GM21447 (cell line): Measurements from ENCODE around the gene TBX18.

Source experiments
- ATAC-seq: cut with Tn5 transposase; IDR thresholded peaks from one replicate; pipeline ENCODE4 v1.9.1; 2021; ENCODE audit not compliant: unreplicated experiment

TBX18 gene

DNA sequence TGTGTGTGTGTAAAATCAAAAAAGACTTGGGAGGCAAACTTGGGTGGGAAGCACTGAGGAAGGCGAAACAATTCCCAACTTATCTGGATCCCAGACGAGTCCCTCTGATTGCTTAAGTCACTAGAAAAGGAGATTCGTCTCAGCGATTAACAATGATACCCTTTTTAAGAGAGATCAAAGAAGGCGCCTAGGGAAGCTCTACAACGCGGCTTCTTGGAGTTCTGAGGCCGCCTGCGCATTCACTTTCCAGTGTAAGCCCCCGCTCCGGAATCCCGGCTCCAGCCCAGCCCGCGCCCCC lies 8.7 kb upstream of the TBX18 start:
- ATAC-seq, result no peak

DNA sequence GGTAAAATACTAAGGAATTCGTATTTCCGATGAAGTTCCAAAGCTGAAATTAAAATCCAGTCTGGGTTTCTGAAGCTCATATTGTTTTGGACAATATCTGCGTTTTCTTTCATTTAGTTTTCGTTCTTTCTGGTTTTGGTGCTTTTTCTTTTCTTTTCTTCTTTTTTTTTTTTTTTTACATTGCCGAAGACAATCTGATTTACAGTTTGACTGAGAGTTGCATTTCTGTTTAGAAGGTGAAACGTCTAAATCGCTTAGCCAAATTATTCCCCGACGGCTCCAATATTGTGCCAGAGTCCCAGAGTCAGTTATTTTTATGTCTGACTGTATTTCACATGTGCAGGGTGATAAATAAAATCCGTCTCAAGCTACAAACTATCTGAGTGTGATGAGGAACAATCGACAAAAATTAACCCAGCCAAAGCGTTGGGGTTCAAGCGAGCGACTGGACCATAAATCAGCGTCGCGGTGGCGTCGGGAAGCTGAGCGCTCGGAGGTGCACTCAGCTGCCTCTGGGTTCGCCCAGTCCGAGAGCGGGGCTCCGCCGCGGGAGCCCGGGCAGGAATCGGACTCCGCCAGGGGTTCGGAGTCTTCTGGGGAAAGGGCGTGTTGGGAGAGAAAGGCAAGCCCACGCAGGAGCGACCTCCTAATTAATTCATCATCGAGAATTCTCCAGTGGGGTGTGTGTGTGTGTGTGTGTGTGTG lies 8.2 kb upstream of the TBX18 start:
- ATAC-seq, result no peak

DNA sequence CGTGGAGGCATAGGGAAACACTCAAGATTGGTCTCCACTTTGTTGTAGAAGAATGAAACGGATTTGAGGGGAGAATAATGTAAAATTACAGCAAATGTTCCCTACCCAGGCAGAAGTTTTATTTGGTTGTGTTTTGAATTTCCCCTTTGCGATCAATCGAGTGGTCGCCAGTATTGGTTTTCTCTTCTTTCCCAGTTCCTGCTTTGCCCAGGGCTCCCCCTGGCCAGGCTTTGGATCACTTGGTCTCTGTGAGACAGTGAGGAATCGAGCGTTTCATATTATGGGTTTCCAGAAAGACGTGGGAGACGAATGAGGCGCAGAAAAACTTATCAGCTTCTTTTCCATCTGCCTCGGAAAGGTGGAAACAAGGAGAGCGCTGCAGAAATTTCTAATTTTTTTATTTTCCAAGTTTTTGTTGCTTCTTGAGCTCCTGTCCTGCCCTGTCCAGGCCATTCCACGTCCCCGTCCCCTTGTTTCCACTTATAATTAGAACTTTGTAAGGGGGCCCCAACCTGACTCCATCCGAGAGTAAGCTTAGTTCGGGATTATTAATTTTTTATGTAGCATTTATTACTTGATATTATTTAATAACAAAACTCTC lies 7.5 kb upstream of the TBX18 start:
- no peak for ATAC-seq

DNA sequence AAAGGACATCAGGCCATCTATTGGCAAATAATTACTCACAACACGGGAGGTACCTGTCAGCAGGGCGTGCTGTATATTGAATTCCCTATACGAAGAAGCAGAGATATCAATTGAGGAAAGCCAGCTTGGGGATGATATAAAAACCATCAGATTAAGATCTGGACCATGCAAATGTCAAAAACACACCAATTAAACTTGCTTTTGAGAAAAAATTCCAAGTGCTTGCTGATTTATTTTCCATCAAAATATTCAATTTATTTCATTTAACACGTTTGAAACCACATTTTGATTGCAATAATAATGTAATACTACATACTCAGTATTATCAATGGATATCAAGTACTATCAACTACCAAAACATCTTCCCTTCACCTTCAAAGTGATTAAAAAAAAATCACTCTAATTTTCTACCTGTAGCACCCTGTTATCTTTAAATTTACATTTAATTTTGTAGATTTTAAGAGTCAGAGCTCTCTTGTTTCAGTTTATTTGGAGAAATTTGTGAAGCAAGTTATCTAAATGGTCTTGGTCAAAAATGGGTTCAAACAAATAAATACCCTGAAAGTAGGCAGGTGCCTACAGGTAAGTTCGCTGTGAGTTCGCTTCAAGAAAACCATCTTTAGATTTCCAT lies 6.8 kb upstream of the TBX18 start:
- ATAC-seq, result no peak

DNA sequence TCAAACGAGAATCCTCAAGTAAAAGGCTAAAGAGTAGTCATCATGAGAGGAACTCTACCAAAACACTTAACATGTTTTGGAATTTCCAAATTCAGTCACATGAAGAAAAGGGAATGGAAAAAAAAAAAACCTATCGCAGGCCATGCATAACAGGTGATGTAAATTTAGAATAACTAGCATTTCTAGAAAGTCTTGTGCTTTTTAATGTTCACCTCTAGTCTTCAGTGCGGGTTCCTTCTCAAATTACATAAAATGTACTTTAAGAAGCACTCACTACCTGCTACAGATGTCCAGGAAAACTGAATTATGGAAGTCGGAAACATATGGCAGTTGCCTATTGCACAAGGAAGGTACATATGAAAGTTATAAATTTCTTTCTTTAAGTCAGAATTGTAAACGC lies 6.1 kb upstream of the TBX18 start:
- no peak for ATAC-seq

DNA sequence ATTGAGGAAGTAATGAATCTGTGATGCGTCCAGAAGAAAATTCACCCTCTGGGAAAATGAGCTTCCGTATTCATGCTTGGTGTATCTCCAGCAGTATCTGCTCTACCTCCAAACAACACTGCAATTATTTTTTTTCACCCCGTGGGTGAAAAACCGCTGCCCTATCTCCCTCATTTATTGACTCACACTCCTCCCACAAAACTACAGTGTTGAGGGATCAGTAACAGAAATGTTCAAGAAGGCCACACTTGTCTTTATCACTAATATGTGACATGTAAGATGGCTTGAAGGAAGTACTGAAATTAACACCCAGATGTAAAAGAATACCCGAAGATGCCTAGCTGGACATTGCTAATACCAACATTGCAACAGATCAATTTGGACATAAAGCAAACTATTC lies 4.9 kb upstream of the TBX18 start:
- ATAC-seq, result no peak

GRCh38 chr6:84768442-84769174 lies 4.2 kb upstream of the TBX18 start:
- ATAC-seq, result no peak

- no peak for ATAC-seq
Measured at GRCh38 chr6:84767526-84768201, 3.3 kb upstream of the TBX18 start.

GRCh38 chr6:84766799-84767525 lies 2.6 kb upstream of the TBX18 start:
- no peak for ATAC-seq

DNA sequence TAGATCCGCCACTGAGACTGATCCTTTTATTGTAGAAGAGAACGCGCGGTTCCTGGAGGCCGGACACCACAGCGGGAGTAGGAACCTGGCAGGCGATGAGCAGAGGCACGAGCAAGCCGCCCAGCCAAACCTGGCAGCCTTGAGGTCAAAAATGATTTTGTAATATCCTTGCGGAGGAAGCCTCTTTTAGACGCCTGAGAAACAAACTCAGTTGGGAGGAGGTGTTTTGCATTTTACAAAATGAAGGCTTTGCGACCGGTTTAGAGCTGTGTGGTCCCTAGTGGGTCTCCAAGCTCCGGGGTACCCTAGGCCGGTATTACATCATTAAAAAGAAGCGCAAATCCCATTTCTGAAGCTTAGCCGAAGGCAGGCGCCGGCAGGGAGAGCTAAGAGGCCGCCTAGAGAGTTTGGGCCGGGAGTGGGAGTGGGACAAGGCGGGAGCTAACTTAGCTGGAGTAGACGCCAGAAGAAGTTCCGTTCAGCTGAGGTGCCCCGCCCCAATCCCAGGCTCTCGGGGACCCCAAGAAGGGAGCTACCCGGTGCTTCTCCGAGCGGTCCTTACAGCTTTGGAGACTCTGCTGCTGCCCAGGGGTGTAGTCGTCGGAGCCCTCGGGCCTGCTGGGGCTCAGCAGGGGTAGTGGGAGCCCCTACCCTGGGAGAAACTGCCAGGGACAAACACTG lies 1.9 kb upstream of the TBX18 start:
- ATAC-seq, result no peak

- ATAC-seq, result no peak
Measured at GRCh38 chr6:84763886-84764331, 489 bp downstream of the TBX18 start.

DNA sequence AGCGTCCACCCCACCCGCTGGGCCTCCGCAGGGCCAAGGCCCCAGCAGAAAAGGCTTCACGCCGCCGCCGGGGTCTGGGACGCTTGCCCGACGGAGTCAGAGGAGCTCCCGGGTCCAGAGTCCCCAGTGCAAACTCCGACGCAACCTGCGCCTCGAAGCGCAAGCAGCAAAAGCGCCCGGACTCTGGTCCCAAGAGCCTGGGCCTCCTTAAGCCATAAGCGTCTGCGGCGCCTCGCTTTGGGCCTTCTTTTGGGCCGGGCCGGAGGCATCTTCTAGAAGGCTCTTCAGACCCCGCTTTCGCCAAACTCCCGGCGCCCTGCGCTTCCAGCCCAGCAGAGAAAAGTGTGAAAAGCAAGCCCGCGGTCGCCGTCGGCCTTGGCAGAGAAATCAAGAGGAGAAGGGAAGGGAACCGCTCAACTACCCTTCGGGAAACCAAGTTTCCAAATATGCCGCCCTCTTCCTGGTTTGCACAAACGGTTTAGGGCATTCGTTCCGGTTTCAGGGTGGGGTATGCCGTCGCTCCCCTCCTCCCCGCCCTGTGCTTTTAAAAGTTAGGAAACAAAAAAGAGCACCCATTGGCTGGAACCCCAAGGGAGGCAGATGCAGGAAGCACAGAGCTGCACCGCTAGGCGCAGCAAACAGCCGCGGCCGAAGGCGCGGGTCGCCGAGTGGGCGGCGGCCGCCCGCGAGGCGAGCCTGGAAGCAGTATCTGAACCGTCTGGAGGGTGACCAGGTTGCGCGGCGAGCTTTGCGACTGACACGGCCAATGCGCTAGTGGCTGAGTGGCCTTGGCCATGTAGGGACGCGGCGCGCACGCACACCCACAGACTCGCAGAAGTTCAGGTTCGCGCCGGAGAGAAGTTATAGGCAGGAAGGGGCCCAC lies 1.2 kb downstream of the TBX18 start:
- no peak for ATAC-seq

- ATAC-seq, result no peak
Measured at GRCh38 chr6:84762220-84763002, 2.0 kb downstream of the TBX18 start.

DNA sequence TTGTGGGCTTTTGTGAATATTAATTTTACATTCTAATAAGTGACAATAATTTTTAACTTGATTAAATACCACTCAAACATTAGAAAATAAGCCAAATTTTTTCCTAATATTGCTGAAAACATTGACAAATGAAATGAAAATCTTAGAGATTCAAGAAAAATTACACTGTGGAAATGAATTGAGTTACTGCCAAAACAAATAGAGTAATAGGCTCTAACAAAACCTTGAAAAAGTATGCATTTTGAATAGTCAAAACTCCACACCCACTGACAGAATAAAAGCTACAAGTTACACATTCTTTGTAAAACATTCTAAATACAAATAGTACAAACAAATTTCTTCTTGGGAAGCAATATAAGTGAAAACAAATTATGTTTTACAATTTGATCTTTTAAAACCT lies 5.9 kb downstream of the TBX18 start:
- ATAC-seq, result no peak

GRCh38 chr6:84756877-84757276 lies 7.5 kb downstream of the TBX18 start:
- ATAC-seq, result no peak

- ATAC-seq, result no peak
Measured at GRCh38 chr6:84756466-84756865, 7.9 kb downstream of the TBX18 start.

DNA sequence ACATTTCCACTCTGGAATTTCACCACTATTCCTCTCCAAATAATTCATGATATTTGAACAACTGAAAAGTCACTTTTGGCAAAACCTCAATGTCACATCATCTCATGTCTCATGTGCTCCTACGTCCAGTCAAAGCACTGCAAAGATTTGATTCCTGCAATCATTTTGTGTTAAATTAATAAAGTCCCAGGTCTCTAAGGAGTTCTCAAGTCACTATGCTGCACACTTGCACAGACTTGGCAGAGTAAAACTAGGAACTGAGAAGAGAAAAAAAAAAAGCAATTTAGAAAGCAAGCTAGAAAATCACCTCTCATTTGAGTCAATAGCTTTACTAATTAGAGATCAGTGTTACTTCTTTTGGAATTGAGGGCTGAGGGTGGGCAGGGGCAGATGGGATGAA lies 11.2 kb downstream of the TBX18 start:
- no peak for ATAC-seq

DNA sequence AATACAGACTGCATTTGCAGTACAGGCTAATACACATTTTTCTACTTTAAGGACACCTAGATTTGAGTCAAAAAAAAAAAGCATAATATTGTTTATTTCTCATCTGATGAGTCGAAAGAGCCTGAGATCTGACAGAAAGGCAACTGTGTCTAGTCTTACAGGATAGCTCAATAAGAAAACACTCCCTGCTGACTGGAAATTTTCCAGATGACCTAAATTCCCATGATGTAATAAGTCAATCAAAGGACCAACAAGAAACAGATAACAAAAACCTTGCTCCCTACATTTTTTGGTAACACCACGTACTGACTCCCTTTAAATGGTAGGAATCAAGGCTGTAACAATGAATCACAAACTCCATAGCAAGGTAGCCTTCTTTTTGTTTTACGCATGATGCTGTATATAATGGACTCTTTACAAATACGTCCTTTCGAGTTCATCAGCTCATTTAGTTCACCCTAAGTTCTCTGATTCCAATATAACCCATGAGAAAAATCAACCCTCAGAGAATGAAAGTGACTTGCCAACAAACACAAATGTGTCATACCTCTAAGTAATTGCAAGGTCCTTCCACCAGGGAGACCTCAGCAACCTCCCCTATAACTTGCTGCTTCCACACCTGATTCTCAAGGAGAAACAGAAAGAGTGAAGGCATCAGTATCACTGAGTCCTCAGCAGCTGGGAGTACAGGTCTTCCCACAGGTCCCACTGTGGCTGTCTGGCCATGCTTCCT lies 12.1 kb downstream of the TBX18 start:
- no peak for ATAC-seq
